Epithelial cell of esophagus (primary cell): Measurements from ENCODE around the gene REEP3.

Source experiments
- DNase-seq: peaks from one replicate; pipeline ENCODE4 v3.0.0; 2010; ENCODE audit warnings: low read depth
- H3K4me3 ChIP-seq: 2 replicates; pipeline ENCODE4 v1.5.1; 2011; ENCODE audit warnings: mild to moderate bottlenecking, low read length, control low read depth
- CTCF ChIP-seq: IDR thresholded peaks from 2 replicates; pipeline ENCODE4 v1.5.1; 2011; ENCODE audit warnings: low read depth, mild to moderate bottlenecking, low read length, control low read depth, inconsistent platforms; ENCODE audit not compliant: insufficient read depth; ENCODE audit errors: missing control alignments

Gene REEP3

GRCh38 chr10:63573068-63573697 is 52.0 kb downstream of the REEP3 start:
- no peak for TF ChIP-seq CTCF
- DNase-seq: no peak
- H3K4me3 ChIP-seq: no peak overlapping the region

GRCh38 chr10:63574011-63574410 is 52.8 kb downstream of the REEP3 start:
- DNase-seq: no peak
- no peak for TF ChIP-seq CTCF
- H3K4me3 ChIP-seq: no peak overlapping the region

- H3K4me3 ChIP-seq: no peak overlapping the region
- no peak for TF ChIP-seq CTCF
- no peak for DNase-seq
Observed at GRCh38 chr10:63576501-63576900, 55.3 kb downstream of the REEP3 start.

GRCh38 chr10:63578501-63578900 is 57.3 kb downstream of the REEP3 start:
- DNase-seq: no peak
- H3K4me3 ChIP-seq: no peak overlapping the region
- no peak for TF ChIP-seq CTCF

GRCh38 chr10:63579371-63580014 is 58.3 kb downstream of the REEP3 start:
- no peak overlapping the region for H3K4me3 ChIP-seq
- no peak for TF ChIP-seq CTCF
- no peak for DNase-seq

GRCh38 chr10:63582690-63583089 is 61.5 kb downstream of the REEP3 start:
- TF ChIP-seq CTCF: no peak
- no peak for DNase-seq
- H3K4me3 ChIP-seq: no peak overlapping the region

GRCh38 chr10:63583397-63583796 is 62.2 kb downstream of the REEP3 start:
- TF ChIP-seq CTCF: no peak
- no peak for DNase-seq
- H3K4me3 ChIP-seq: no peak overlapping the region
